OCI-LY1 (cell line): Measurements from ENCODE around the gene CEP162.

Source experiments
- H2AFZ ChIP-seq: fragments of 200-600 bp; sonication (generic), shearing (Covaris generic); 2 replicates; pipeline ENCODE4 v1.6.0; 2014; ENCODE audit warnings: antibody characterized with exemption, mild to moderate bottlenecking, low read length
- H3F3A ChIP-seq: fragments of 200-600 bp; sonication (generic), shearing (Covaris generic); 2 replicates; pipeline ENCODE4 v1.6.0; 2014; ENCODE audit warnings: mild to moderate bottlenecking, antibody characterized with exemption, low read length, moderate library complexity; ENCODE audit not compliant: insufficient read depth
- H3K27ac ChIP-seq: fragments of 200-600 bp; sonication (generic); 2 replicates; pipeline ENCODE4 v1.5.1; 2014; ENCODE audit warnings: low read length, mixed run types, mild to moderate bottlenecking, low read depth; ENCODE audit not compliant: poor library complexity, severe bottlenecking
- H3K27me3 ChIP-seq: fragments of 200-600 bp; sonication (generic); 2 replicates; pipeline ENCODE4 v1.6.0; 2014; ENCODE audit warnings: antibody characterized with exemption, mild to moderate bottlenecking, low read length, moderate library complexity; ENCODE audit not compliant: insufficient read depth
- H3K36me3 ChIP-seq: fragments of 200-600 bp; sonication (generic); 2 replicates; pipeline ENCODE4 v1.6.1; 2014; ENCODE audit warnings: mild to moderate bottlenecking, antibody characterized with exemption, low read length, moderate library complexity, mixed read lengths; ENCODE audit not compliant: insufficient read depth
- H3K4me1 ChIP-seq: fragments of 200-600 bp; sonication (generic); 2 replicates; pipeline ENCODE4 v1.5.1; 2014; ENCODE audit warnings: mild to moderate bottlenecking, low read length, moderate library complexity; ENCODE audit not compliant: insufficient read depth, severe bottlenecking
- H3K4me2 ChIP-seq: fragments of 200-600 bp; sonication (generic), shearing (Covaris generic); 2 replicates; pipeline ENCODE4 v1.6.1; 2014; ENCODE audit warnings: low read length
- H3K4me3 ChIP-seq: fragments of 200-600 bp; sonication (generic); 2 replicates; pipeline ENCODE4 v1.5.1; 2014; ENCODE audit warnings: low read length, low read depth, mild to moderate bottlenecking, mixed read lengths; ENCODE audit not compliant: poor library complexity, severe bottlenecking
- H3K79me2 ChIP-seq: fragments of 200-600 bp; shearing (Covaris generic); 2 replicates; pipeline ENCODE4 v1.6.1; 2016; ENCODE audit warnings: mixed run types, low read length, mixed read lengths; ENCODE audit not compliant: insufficient read depth
- H3K9ac ChIP-seq: fragments of 200-600 bp; sonication (generic), shearing (Covaris generic); 2 replicates; pipeline ENCODE4 v1.6.1; 2014; ENCODE audit warnings: mild to moderate bottlenecking, low read length, mixed read lengths
- H3K9me2 ChIP-seq: fragments of 200-600 bp; sonication (generic), shearing (Covaris generic); 2 replicates; pipeline ENCODE4 v1.6.1; 2014; ENCODE audit warnings: low read depth, mild to moderate bottlenecking, low read length, mixed read lengths
- H3K9me3 ChIP-seq: fragments of 200-600 bp; shearing (Covaris generic); 2 replicates; pipeline ENCODE4 v1.6.1; 2014; ENCODE audit warnings: low read length, mixed read lengths
- H4K20me1 ChIP-seq: fragments of 200-600 bp; sonication (generic), shearing (Covaris generic); 2 replicates; pipeline ENCODE4 v1.6.0; 2016; ENCODE audit warnings: mild to moderate bottlenecking, low read length; ENCODE audit not compliant: insufficient read depth
- EZH2 ChIP-seq: fragments of 200-600 bp; sonication (generic), shearing (Covaris generic); IDR thresholded peaks from 2 replicates; pipeline ENCODE4 v1.8.0; 2017; ENCODE audit warnings: borderline replicate concordance, mixed run types, mild to moderate bottlenecking, antibody characterized with exemption, low read length, moderate library complexity, mixed read lengths
- TF ChIP-seq, protein P1 (sequence below): fragments of 200-600 bp; sonication (generic), shearing (Covaris generic); IDR thresholded peaks from 2 replicates; pipeline ENCODE4 v1.5.1; 2017; ENCODE audit warnings: mild to moderate bottlenecking, antibody characterized with exemption, low read length, moderate library complexity, mixed read lengths

The CEP162 gene

GRCh38 chr6:84183430-84183829 is 44.0 kb downstream of the CEP162 start:
- H3K9ac ChIP-seq = no peak overlapping the region
- no peaks in the 10 kb centered on the region for H4K20me1 ChIP-seq
- TF ChIP-seq, protein P1, sequence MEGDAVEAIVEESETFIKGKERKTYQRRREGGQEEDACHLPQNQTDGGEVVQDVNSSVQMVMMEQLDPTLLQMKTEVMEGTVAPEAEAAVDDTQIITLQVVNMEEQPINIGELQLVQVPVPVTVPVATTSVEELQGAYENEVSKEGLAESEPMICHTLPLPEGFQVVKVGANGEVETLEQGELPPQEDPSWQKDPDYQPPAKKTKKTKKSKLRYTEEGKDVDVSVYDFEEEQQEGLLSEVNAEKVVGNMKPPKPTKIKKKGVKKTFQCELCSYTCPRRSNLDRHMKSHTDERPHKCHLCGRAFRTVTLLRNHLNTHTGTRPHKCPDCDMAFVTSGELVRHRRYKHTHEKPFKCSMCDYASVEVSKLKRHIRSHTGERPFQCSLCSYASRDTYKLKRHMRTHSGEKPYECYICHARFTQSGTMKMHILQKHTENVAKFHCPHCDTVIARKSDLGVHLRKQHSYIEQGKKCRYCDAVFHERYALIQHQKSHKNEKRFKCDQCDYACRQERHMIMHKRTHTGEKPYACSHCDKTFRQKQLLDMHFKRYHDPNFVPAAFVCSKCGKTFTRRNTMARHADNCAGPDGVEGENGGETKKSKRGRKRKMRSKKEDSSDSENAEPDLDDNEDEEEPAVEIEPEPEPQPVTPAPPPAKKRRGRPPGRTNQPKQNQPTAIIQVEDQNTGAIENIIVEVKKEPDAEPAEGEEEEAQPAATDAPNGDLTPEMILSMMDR = no peak
- TF ChIP-seq EZH2 = no peak
- no peaks in the 10 kb centered on the region for H3K27me3 ChIP-seq
- H3K27ac ChIP-seq = no peak overlapping the region
- no peak overlapping the region for H3K4me3 ChIP-seq
- H3K4me1 ChIP-seq = no peaks in the 10 kb centered on the region
- H3K36me3 ChIP-seq = peaks cover 5% of the 10 kb centered on the region; the same call in 1 of the 2 replicates
- no peak overlapping the region for H3K4me2 ChIP-seq
- no peak overlapping the region for H2AFZ ChIP-seq
- H3K79me2 ChIP-seq = no peaks in the 10 kb centered on the region
- H3F3A ChIP-seq = no peaks in the 10 kb centered on the region
- no peaks in the 10 kb centered on the region for H3K9me2 ChIP-seq
- no peaks in the 10 kb centered on the region for H3K9me3 ChIP-seq

GRCh38 chr6:84182001-84182400 is 45.4 kb downstream of the CEP162 start:
- Histone ChIP-seq H3K9me2 (no peaks in the 10 kb centered on the region), H3K9ac (no peak overlapping the region), H2AFZ (no peak overlapping the region), H3K27me3 (no peaks in the 10 kb centered on the region), H3K36me3 (peaks cover 5% of the 10 kb centered on the region; the same call in 1 of the 2 replicates), H3F3A (no peaks in the 10 kb centered on the region), H3K4me3 (no peak overlapping the region), H3K79me2 (no peaks in the 10 kb centered on the region), H4K20me1 (no peaks in the 10 kb centered on the region), H3K4me2 (no peak overlapping the region), H3K9me3 (no peaks in the 10 kb centered on the region), H3K4me1 (no peaks in the 10 kb centered on the region), H3K27ac (no peak overlapping the region)
- no peak for TF ChIP-seq EZH2
- TF ChIP-seq, protein P1 = no peak

DNA sequence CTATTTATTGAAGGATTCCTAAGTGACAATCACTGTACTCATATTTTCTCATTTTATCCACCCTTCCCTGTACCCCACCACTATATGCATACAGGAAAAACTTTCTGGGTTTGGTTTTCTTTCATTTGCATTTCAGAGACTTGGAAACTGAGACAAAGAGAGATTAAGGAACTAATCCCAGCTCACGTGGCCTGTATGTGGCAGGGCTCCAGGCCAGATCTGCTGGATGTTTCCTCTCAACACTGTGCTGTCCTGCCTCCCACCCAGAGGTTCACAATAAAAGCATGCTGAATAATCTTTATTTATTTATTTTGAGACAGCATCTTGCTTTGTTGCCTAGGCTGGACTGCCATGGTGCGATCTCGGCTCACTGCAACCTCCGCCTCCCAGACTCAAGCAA is 50.2 kb downstream of the CEP162 start:
- Histone ChIP-seq H3K9ac (no peak overlapping the region), H2AFZ (no peak overlapping the region), H3K4me3 (no peak overlapping the region), H3K79me2 (no peaks in the 10 kb centered on the region), H3K9me2 (no peaks in the 10 kb centered on the region), H4K20me1 (no peaks in the 10 kb centered on the region), H3K36me3 (peaks cover 3% of the 10 kb centered on the region; the same call in 1 of the 2 replicates), H3K27ac (no peak overlapping the region), H3K9me3 (no peaks in the 10 kb centered on the region), H3K4me2 (no peak overlapping the region), H3K4me1 (no peaks in the 10 kb centered on the region), H3F3A (no peaks in the 10 kb centered on the region), H3K27me3 (no peaks in the 10 kb centered on the region)
- TF ChIP-seq EZH2 = no peak
- TF ChIP-seq, protein P1 = no peak
